ENCODE data around the gene TBC1D14.

The TBC1D14 gene

GRCh38 chr4:7044137-7044930, 134.7 kb downstream of the TBC1D14 start:
- no peak for DNase-seq (ENCODE audit: low read depth)

DNA sequence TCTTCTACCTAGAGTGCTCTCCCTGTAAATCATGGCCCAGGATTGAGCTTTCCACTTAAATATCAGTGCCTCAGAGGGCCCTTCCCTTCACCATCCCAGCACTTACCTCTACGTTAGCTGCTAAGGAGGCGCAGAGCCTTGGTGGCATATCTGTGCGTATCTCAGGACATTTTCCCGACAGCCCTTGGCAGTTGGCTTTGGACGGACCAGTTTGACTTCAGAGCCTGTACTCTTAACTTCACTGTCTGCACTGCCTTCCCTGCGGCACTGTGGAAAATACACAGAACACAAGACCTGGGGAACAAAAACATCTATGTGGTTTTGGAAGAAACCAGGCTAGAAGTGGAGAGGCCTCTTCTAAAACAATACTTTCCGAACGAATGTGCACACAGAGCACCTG, 135.9 kb downstream of the TBC1D14 start:
- DNase-seq (ENCODE audit: low read depth), result no peak

DNA sequence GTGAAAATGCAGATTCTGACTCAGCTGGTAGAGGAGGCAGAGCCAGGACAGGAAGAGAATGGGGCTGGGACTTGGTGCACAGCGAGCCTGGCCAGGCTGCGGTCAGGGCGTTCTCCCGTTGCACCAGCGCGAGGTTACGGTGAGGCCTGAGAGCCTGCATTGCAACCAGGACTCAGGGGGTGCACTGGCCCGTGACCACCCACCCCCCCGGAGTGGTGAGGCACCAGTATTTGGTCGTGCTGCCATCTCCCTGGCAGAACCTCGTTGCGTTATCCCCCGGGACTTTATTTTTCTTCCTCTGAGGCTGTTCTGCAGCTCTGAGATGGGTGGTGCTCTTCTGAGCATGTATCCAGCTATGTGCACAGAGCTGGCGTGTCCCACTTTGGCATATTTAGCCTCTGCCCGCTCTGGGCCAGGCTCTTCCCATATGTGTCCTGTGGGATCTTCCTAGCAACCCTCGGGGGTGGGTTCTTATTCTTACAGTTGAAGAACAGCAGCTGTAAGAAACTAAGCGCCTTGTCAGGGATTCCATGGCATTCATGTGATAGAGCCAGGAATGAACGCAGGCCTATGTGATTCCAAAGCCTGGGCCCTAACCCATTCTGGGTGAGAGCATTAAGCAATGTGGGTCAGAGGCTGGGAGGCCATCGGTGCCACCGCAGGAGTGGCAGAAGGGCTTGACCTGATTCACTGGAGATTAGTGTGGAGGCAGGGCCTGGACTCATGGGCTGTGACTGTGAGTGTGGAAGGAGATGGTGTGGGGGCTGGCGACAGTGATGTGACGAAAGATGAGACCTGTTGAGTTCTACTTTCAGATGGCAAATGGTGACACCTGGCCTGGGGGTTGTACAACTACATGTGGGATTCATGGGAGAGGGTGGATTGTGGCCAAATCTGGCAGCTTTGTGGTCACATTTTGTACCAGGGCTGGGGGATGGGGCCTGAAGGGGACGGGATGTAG, 136.6 kb downstream of the TBC1D14 start:
- DNase-seq (ENCODE audit: low read depth), result no peak

GRCh38 chr4:7046971-7047370, 137.3 kb downstream of the TBC1D14 start:
- no peak for DNase-seq (ENCODE audit: low read depth)

DNA sequence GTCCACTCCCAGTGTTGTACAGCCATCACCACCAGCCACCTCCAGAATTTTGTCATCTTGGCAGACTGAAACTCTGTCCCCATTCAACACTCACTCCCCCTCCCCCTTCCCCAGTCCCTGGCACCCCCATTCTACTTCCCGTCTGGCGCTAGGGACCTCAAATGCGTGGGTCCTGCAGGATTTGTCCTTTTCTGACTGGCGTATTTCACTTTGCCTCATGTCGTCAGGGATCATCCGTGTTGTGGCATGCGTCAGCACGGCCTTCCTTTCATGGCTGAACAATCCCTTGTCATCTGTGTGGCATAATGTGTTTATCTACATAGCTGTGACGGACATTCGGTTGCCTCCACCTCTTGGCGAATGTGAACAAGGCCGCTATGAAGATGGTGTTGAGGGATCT, 139.0 kb downstream of the TBC1D14 start:
- no peak for DNase-seq (ENCODE audit: low read depth)

- no peak for DNase-seq (ENCODE audit: low read depth)
Measured at GRCh38 chr4:7049295-7049694, 139.7 kb downstream of the TBC1D14 start.

GRCh38 chr4:7049739-7050138, 140.1 kb downstream of the TBC1D14 start:
- no peak for DNase-seq (ENCODE audit: low read depth)

DNA sequence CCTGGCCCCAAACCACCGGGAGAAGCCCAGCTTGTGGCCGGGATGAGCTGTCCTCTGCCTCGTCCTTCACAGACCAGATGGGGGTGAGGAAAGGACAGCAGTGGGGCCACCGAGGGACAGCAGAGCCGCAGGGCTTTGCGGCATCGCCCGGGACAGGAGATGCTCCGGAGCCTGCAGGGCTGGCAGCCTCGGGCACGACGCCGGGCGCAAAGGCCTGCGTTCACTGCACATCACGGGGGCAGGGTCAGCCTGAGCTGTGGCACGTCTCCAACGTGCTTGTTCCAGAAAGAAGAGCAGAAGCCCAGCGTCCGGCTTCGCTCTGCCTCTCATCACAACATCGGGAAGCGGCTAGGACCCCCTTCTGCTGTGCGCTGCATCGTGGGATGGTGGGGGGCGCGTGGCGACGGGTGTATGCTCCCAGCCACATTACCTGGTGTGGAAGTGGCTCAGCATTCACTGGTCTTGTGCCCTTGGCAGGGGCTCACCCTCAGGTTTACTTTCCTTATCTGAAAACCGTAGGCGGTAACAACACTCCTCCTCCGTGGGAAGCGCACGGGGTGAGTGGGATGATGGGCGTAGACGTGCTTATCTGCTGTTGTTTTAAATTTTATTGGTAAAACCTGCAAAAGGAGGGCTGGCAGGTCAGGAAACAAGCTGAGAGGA, 141.0 kb downstream of the TBC1D14 start:
- no peak for DNase-seq (ENCODE audit: low read depth)

- DNase-seq (ENCODE audit: low read depth), result no peak
Measured at GRCh38 chr4:7051144-7051495, 141.5 kb downstream of the TBC1D14 start.

- no peak for DNase-seq (ENCODE audit: low read depth)
Measured at GRCh38 chr4:7051905-7052304, 142.3 kb downstream of the TBC1D14 start.

- no peak for DNase-seq (ENCODE audit: low read depth)
Measured at GRCh38 chr4:7052313-7052712, 142.7 kb downstream of the TBC1D14 start.

DNA sequence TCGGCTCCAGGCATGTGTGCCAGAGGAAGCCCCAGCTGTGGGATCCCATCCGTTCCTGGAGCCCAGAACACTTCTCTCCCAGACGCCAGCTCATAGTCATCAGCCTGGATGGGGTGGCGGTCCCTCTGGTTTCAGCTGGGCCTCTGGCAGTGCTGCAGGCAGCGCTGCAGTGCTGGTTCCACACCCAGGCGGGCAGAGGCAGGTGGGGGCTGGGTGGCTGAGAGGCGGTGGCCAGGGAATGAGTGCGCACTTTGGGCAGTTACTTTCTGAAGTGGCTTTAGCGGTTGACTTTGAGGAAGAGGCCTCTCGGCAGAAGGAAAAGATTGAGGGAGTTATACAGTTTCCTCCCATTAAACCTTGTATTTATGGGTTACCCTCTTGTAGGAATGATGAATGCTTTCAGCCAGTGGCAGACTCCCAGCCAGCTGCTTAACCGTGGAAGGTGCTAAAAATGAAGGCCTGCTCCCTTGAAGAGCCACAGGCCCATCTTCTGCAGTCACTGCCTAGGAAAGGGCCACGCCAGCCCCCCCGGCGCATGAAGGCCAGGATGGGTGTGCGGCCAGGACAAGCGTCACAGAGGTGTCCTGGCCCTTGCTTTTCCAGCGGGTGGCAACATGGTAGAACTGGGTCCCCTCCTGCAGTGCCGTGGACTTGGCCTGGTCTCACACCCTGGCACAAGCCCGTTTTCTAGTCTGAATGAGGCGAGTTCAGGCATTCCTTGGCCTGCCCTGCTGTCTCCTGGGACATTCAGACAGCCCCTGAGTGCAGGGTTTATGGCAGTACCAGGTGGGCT, 143.5 kb downstream of the TBC1D14 start:
- DNase-seq (ENCODE audit: low read depth), result no peak

- DNase-seq (ENCODE audit: low read depth), result no peak
Measured at GRCh38 chr4:7054106-7054880, 144.7 kb downstream of the TBC1D14 start.

- DNase-seq (ENCODE audit: low read depth), result no peak
Measured at GRCh38 chr4:7055111-7055989, 145.7 kb downstream of the TBC1D14 start.

GRCh38 chr4:7055990-7056325, 146.3 kb downstream of the TBC1D14 start:
- DNase-seq (ENCODE audit: low read depth), result no peak

DNA sequence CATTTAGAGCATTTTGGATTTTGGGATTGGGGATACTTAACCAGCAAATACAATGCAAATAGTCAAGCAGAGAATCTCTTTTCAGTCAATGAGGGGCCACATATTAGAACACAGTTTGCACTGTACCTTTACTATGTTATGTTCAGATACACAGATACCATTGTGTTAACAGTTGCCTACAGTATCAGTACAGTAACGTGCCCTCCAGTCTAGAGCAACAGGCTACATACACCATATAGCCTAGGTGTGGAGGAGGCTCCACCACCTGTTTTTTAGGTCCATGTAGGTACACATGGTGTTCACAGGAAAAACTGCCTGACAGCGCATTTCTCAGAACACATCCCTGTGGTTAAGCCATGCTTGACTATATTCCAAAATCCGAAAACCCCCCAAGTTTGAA, 149.2 kb downstream of the TBC1D14 start:
- DNase-seq (ENCODE audit: low read depth), result no peak

- no peak for DNase-seq (ENCODE audit: low read depth)
Measured at GRCh38 chr4:7059662-7060061, 150.0 kb downstream of the TBC1D14 start.

DNA sequence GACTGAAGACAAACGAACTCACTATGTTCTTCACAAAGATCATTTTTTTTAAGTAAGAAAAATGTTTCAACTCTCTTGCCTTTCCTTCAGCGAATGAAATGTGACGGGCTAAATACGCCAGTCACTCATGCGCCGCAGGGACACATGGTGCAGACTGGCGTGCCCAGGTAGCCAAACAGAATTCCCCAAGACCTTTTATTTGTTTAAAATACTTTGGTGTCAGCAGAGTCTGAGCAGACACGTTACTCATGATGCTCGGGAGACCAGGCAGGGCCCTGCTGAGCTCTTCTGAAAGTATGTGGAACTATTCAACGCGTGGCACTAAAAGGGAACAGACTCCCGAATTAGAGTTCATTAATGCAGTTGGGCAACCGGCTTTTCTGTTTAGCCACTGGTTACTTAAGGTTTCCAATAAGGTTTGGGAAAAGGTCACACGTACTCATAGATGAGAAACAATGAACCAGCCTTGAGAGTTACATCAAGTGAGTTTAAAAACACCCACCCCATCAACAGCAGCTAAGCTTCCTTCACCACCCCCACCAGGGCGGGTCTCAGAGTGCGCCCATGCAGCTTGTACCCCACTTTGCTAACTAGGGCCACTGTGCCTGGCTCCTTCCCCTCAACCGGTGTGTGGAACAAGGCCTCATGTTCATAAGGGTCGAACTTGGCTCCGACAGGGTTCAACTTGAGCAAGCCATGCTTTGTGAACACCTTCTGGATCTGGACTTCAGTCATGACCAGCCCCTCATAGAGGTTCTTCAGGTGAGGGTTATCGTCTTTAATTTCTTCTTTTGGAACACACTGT, 150.9 kb downstream of the TBC1D14 start:
- no peak for DNase-seq (ENCODE audit: low read depth)

- DNase-seq (ENCODE audit: low read depth), result no peak
Measured at GRCh38 chr4:7061815-7062214, 152.2 kb downstream of the TBC1D14 start.
